ENCODE measurements around the gene SLC29A3. TPM values are rescaled to one million over a fixed set of nuclear protein-coding genes. Genes with fewer than 3 reads are reported as not detected.
A peak's percentile ranks its signal among the peaks of the same experiment; 100 is the strongest.

Gene SLC29A3
- total RNA-seq, 1 donor from 2014 or later = 11.4 TPM

DNA sequence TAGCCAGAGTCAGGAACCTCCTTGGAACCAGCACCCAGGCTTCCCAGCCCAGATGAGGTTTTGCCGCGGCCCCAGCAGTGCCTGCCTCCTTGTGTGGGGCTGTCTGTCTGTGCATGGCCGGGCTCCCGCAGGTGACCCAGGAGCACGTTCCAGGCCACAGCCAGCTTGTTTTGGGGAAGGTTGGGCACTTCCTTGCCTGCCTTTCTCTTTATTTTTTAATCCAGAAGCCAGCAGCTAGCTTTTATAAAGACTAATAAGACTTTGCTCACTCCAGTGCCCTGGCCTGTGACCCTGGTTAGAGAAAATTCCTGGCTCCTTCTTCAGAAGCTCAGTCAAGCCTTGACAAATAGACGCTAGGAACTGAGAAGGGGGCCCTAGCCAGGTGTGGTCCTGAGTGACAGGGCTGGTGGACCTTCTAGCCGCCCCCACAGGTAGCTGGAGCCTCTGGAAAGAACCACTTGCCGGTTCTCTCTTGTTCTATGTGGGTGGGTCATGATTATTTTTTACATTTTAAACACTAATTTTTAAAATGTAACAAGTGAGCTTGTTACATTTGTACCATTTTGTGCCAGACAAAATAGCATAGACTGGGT lies 837 bp downstream of the SLC29A3 start:
- TF ChIP-seq, protein P1, sequence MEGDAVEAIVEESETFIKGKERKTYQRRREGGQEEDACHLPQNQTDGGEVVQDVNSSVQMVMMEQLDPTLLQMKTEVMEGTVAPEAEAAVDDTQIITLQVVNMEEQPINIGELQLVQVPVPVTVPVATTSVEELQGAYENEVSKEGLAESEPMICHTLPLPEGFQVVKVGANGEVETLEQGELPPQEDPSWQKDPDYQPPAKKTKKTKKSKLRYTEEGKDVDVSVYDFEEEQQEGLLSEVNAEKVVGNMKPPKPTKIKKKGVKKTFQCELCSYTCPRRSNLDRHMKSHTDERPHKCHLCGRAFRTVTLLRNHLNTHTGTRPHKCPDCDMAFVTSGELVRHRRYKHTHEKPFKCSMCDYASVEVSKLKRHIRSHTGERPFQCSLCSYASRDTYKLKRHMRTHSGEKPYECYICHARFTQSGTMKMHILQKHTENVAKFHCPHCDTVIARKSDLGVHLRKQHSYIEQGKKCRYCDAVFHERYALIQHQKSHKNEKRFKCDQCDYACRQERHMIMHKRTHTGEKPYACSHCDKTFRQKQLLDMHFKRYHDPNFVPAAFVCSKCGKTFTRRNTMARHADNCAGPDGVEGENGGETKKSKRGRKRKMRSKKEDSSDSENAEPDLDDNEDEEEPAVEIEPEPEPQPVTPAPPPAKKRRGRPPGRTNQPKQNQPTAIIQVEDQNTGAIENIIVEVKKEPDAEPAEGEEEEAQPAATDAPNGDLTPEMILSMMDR (IDR thresholded peaks at IDR 0.05; ENCODE audit: unreplicated experiment) = peak; percentile 15
- DNase-seq (ENCODE audit: low spot score in 2 of 2, unreplicated experiment in 2 of 2) = no peak
- no peaks in the 10 kb centered on the region for H3K27me3 Mint-ChIP-seq (ENCODE audit: low read depth)
- no peaks in the 10 kb centered on the region for H3K9me3 Mint-ChIP-seq
- peaks cover 19% of the 10 kb centered on the region for H3K36me3 Mint-ChIP-seq
- peak overlapping the region; percentile 95 for H3K27ac Mint-ChIP-seq
- H3K4me3 Mint-ChIP-seq = peak overlapping the region; percentile 99
- H3K4me1 Mint-ChIP-seq = peaks cover 30% of the 10 kb centered on the region

GRCh38 chr10:71320592-71320991 lies 1.5 kb downstream of the SLC29A3 start:
- no peak for DNase-seq (ENCODE audit: low spot score in 2 of 2, unreplicated experiment in 2 of 2)
- TF ChIP-seq, protein P1 (IDR thresholded peaks at IDR 0.05; ENCODE audit: unreplicated experiment) = no peak
- Mint-ChIP-seq H3K27ac (no peak overlapping the region), H3K4me1 (peaks cover 29% of the 10 kb centered on the region), H3K9me3 (no peaks in the 10 kb centered on the region), H3K4me3 (peak overlapping the region; percentile 99), H3K27me3 (ENCODE audit: low read depth) (no peaks in the 10 kb centered on the region), H3K36me3 (peaks cover 19% of the 10 kb centered on the region)

GRCh38 chr10:71321386-71321785 lies 2.3 kb downstream of the SLC29A3 start:
- H3K36me3 Mint-ChIP-seq = peaks cover 19% of the 10 kb centered on the region
- no peak for DNase-seq (ENCODE audit: low spot score in 2 of 2, unreplicated experiment in 2 of 2)
- H3K4me3 Mint-ChIP-seq = no peak overlapping the region
- no peaks in the 10 kb centered on the region for H3K27me3 Mint-ChIP-seq (ENCODE audit: low read depth)
- TF ChIP-seq, protein P1 (IDR thresholded peaks at IDR 0.05; ENCODE audit: unreplicated experiment) = no peak
- no peaks in the 10 kb centered on the region for H3K9me3 Mint-ChIP-seq
- H3K27ac Mint-ChIP-seq = no peak overlapping the region
- peaks cover 22% of the 10 kb centered on the region for H3K4me1 Mint-ChIP-seq

DNA sequence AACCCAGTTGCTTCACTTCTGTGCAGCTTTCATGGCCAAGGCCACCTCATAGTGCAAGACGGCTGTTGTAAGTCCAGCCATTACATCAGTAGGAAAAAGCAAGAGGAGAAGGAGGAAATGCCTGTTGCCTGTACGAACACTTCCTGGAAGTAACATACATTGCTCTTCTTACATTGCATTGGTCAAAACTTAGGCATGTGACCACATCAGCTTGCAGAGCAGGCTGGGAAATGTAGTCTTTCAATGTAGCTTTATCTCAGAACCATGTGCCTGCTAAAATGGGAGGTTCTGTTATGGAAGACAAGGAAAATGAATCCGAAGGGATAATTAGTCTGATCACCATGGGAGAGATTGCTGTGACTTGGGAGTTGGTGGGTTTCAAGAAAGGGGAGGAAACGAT lies 4.3 kb downstream of the SLC29A3 start:
- no peaks in the 10 kb centered on the region for H3K27me3 Mint-ChIP-seq (ENCODE audit: low read depth)
- TF ChIP-seq, protein P1 (IDR thresholded peaks at IDR 0.05; ENCODE audit: unreplicated experiment) = no peak
- H3K4me1 Mint-ChIP-seq = peaks cover 14% of the 10 kb centered on the region
- H3K4me3 Mint-ChIP-seq = no peak overlapping the region
- peaks cover 21% of the 10 kb centered on the region for H3K36me3 Mint-ChIP-seq
- H3K27ac Mint-ChIP-seq = no peak overlapping the region
- DNase-seq (ENCODE audit: low spot score in 2 of 2, unreplicated experiment in 2 of 2) = no peak
- H3K9me3 Mint-ChIP-seq = no peaks in the 10 kb centered on the region

- Mint-ChIP-seq H3K27ac (no peak overlapping the region), H3K4me1 (peaks cover 9% of the 10 kb centered on the region), H3K9me3 (no peaks in the 10 kb centered on the region), H3K36me3 (peaks cover 22% of the 10 kb centered on the region), H3K27me3 (ENCODE audit: low read depth) (no peaks in the 10 kb centered on the region), H3K4me3 (no peak overlapping the region)
- no peak for DNase-seq (ENCODE audit: low spot score in 2 of 2, unreplicated experiment in 2 of 2)
- TF ChIP-seq, protein P1 (IDR thresholded peaks at IDR 0.05; ENCODE audit: unreplicated experiment) = no peak
Observed at GRCh38 chr10:71324743-71325142, 5.7 kb downstream of the SLC29A3 start.

DNA sequence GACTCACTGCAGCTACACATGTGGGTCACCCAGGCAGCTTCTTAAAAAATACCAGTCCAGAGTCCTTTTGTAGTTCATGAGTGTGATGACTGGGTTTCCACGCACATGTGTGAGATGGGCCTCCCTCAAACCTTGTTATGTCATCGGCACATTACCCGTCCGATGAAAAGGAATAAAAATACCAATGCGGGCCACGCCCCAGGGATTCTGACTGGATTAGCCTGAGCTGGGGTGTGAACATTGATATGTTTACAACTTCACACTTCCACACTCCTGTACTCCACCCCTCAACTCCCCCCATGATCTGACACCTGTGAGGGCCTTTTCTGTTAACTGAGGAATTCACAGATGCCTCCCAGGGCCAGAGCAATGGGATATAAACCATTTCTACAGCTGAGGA lies 6.2 kb downstream of the SLC29A3 start:
- Mint-ChIP-seq H3K27me3 (ENCODE audit: low read depth) (no peaks in the 10 kb centered on the region), H3K4me3 (no peak overlapping the region), H3K36me3 (peaks cover 22% of the 10 kb centered on the region), H3K9me3 (no peaks in the 10 kb centered on the region), H3K27ac (no peak overlapping the region), H3K4me1 (peaks cover 4% of the 10 kb centered on the region)
- TF ChIP-seq, protein P1 (IDR thresholded peaks at IDR 0.05; ENCODE audit: unreplicated experiment) = no peak
- no peak for DNase-seq (ENCODE audit: low spot score in 2 of 2, unreplicated experiment in 2 of 2)

Data from mesothelial cell of epicardium (in vitro differentiated cells).